Measurements from ENCODE around the gene MVB12B. TPM values are rescaled to one million over a fixed set of nuclear protein-coding genes. Genes with fewer than 3 reads are reported as not detected.

The MVB12B gene
- total RNA-seq, 1 donor from 2014 or later: 12.8 TPM

DNA sequence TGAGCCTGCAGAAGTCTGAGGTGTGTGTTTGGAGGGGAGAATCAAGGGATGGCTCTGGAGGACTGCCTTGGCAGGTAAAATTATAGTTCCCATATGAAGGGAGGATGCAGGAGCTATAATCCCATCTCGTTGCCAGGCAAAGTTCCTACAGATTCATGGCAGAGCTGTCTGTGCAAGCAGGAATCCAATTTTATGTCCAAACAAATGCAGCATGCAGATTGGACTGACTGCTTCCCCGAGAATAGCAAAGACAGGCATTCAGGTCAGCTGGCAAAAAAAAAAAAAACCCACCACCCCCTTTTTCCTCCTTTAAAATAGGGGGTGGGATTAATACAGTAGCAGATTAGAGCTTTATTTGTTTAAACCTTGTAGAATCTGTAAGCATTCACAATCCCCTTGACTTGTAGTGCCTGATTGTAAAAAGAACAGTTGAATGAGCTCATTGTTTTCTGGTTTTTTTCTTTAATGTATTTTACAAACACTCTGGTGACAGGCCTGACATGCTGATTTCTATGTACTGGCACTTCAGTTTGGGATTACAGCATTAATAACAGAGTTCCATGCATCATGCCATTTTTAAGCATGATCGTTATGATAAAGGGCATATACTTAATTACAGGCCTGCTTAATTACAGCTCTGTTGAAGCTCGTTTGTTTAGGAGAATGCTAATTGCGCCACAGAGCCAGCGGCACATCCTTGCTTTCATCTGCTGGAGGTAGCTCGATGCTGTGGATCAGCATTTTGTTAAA is 145.7 kb downstream of the MVB12B start:
- no peak for TF ChIP-seq EZH2 (IDR thresholded peaks at IDR 0.05; ENCODE audit: insufficient read depth, low read length)
- TF ChIP-seq, protein P1, sequence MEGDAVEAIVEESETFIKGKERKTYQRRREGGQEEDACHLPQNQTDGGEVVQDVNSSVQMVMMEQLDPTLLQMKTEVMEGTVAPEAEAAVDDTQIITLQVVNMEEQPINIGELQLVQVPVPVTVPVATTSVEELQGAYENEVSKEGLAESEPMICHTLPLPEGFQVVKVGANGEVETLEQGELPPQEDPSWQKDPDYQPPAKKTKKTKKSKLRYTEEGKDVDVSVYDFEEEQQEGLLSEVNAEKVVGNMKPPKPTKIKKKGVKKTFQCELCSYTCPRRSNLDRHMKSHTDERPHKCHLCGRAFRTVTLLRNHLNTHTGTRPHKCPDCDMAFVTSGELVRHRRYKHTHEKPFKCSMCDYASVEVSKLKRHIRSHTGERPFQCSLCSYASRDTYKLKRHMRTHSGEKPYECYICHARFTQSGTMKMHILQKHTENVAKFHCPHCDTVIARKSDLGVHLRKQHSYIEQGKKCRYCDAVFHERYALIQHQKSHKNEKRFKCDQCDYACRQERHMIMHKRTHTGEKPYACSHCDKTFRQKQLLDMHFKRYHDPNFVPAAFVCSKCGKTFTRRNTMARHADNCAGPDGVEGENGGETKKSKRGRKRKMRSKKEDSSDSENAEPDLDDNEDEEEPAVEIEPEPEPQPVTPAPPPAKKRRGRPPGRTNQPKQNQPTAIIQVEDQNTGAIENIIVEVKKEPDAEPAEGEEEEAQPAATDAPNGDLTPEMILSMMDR (IDR thresholded peaks at IDR 0.05; ENCODE audit: insufficient read depth, low read depth, low read length): no peak
- DNase-seq (ENCODE audit: low read depth) (no peak), FAIRE-seq (no peak)
- H3K4me3 ChIP-seq (ENCODE audit: insufficient read depth, low read depth, low read length): no peak overlapping the region
- no peaks in the 10 kb centered on the region for H3K79me2 ChIP-seq (ENCODE audit: insufficient read depth, low read length)
- no peaks in the 10 kb centered on the region for H3K36me3 ChIP-seq (ENCODE audit: insufficient read depth, low read length)
- no peak overlapping the region for H2AFZ ChIP-seq (ENCODE audit: low read depth, low read length)
- Mint-ChIP-seq H3K36me3 (ENCODE audit: low read depth, unreplicated experiment) (peaks cover 2% of the 10 kb centered on the region), H3K27me3 (ENCODE audit: low read depth, unreplicated experiment) (no peaks in the 10 kb centered on the region), H3K27ac (ENCODE audit: unreplicated experiment) (peak overlapping the region; percentile 6), H3K4me1 (ENCODE audit: low read depth, unreplicated experiment) (peaks cover 26% of the 10 kb centered on the region), H3K4me3 (ENCODE audit: unreplicated experiment) (no peak overlapping the region), H3K9me3 (ENCODE audit: unreplicated experiment) (no peaks in the 10 kb centered on the region)
- no peaks in the 10 kb centered on the region for H4K20me1 ChIP-seq (ENCODE audit: insufficient read depth, low read length)
- H3K27ac ChIP-seq (ENCODE audit: low read depth, low read length): no peak overlapping the region
- H3K9ac ChIP-seq (ENCODE audit: low read length): no peak overlapping the region
- H3K27me3 ChIP-seq (ENCODE audit: insufficient read depth, low read length): no peaks in the 10 kb centered on the region
- H3K9me3 ChIP-seq (ENCODE audit: insufficient read depth, low read depth, low read length): no peaks in the 10 kb centered on the region
- peaks cover 38% of the 10 kb centered on the region for H3K4me1 ChIP-seq (ENCODE audit: insufficient read depth, low read length)
- no peak overlapping the region for H3K4me2 ChIP-seq (ENCODE audit: low read length)

DNA sequence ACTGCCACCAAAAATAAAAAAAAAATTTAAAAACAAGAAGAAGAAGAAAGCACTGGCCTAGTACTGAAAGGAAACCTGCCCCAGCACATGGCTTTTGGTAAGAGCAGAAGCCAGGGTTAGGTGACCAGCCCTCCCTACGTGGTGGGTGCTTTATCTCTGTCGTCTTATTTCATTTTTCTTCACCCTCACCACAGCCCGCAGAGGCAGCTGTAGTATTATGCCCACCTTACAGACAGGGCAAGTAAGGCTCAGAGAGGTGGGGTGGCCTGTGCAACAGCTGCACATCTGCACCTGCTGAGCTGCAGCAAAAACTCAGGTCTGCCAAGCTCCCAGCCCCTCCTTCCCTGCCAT is 146.3 kb downstream of the MVB12B start:
- H3K27me3 ChIP-seq (ENCODE audit: insufficient read depth, low read length): no peaks in the 10 kb centered on the region
- DNase-seq (ENCODE audit: low read depth): no peak

More for the DNA sequence above, 146.3 kb downstream of the MVB12B start:
- Histone ChIP-seq H3K4me1 (ENCODE audit: insufficient read depth, low read length) (peaks cover 38% of the 10 kb centered on the region), H3K9me3 (ENCODE audit: insufficient read depth, low read depth, low read length) (no peaks in the 10 kb centered on the region), H3K79me2 (ENCODE audit: insufficient read depth, low read length) (no peaks in the 10 kb centered on the region), H3K4me2 (ENCODE audit: low read length) (no peak overlapping the region), H3K36me3 (ENCODE audit: insufficient read depth, low read length) (no peaks in the 10 kb centered on the region), H2AFZ (ENCODE audit: low read depth, low read length) (no peak overlapping the region), H3K4me3 (ENCODE audit: insufficient read depth, low read depth, low read length) (no peak overlapping the region), H3K9ac (ENCODE audit: low read length) (no peak overlapping the region), H3K27ac (ENCODE audit: low read depth, low read length) (no peak overlapping the region), H4K20me1 (ENCODE audit: insufficient read depth, low read length) (no peaks in the 10 kb centered on the region)
- peaks cover 26% of the 10 kb centered on the region for H3K4me1 Mint-ChIP-seq (ENCODE audit: low read depth, unreplicated experiment)
- no peak for FAIRE-seq
- TF ChIP-seq, protein P1 (IDR thresholded peaks at IDR 0.05; ENCODE audit: insufficient read depth, low read depth, low read length): no peak
- no peak for TF ChIP-seq EZH2 (IDR thresholded peaks at IDR 0.05; ENCODE audit: insufficient read depth, low read length)
- H3K27ac Mint-ChIP-seq (ENCODE audit: unreplicated experiment): no peak overlapping the region
- H3K4me3 Mint-ChIP-seq (ENCODE audit: unreplicated experiment): no peak overlapping the region
- no peaks in the 10 kb centered on the region for H3K27me3 Mint-ChIP-seq (ENCODE audit: low read depth, unreplicated experiment)
- no peaks in the 10 kb centered on the region for H3K9me3 Mint-ChIP-seq (ENCODE audit: unreplicated experiment)
- H3K36me3 Mint-ChIP-seq (ENCODE audit: low read depth, unreplicated experiment): peaks cover 5% of the 10 kb centered on the region

Data from astrocyte (in vitro differentiated cells and primary cell).